ENCODE data around the gene CEMP1.
"Not testable (repeated sequence)": the region's sequence is repeated elsewhere in the genome, so short reads cannot be mapped to it uniquely, and the experiment has no call there.

Gene CEMP1

GRCh38 chr16:2531371-2531695 lies at the start of gene CEMP1:
CEMP1 (minus strand) TSS chr16:2531408; CDS start chr16:2531073, 335 bp downstream.
- DNase-seq (ENCODE audit: low spot score), result no peak

- not testable (repeated sequence) for DNase-seq (ENCODE audit: low spot score)
Measured at GRCh38 chr16:2580818-2581217, 49.6 kb upstream of the CEMP1 start.

GRCh38 chr16:2580143-2580542 lies 48.9 kb upstream of the CEMP1 start:
- not testable (repeated sequence) for DNase-seq (ENCODE audit: low spot score)

- DNase-seq (ENCODE audit: low spot score), result not testable (repeated sequence)
Measured at GRCh38 chr16:2578905-2579304, 47.7 kb upstream of the CEMP1 start.

GRCh38 chr16:2577044-2577443 lies 45.8 kb upstream of the CEMP1 start:
- DNase-seq (ENCODE audit: low spot score), result not testable (repeated sequence)

GRCh38 chr16:2575839-2576238 lies 44.6 kb upstream of the CEMP1 start:
- DNase-seq (ENCODE audit: low spot score), result not testable (repeated sequence)

- not testable (repeated sequence) for DNase-seq (ENCODE audit: low spot score)
Measured at GRCh38 chr16:2572704-2573103, 41.5 kb upstream of the CEMP1 start.

GRCh38 chr16:2568573-2568972 lies 37.4 kb upstream of the CEMP1 start:
- not testable (repeated sequence) for DNase-seq (ENCODE audit: low spot score)

- not testable (repeated sequence) for DNase-seq (ENCODE audit: low spot score)
Measured at GRCh38 chr16:2567506-2567905, 36.3 kb upstream of the CEMP1 start.

- DNase-seq (ENCODE audit: low spot score), result peak; percentile 68
Measured at GRCh38 chr16:2560798-2561133, 29.6 kb upstream of the CEMP1 start.

GRCh38 chr16:2560131-2560797 lies 29.1 kb upstream of the CEMP1 start:
- DNase-seq (ENCODE audit: low spot score), result not testable (repeated sequence)

- not testable (repeated sequence) for DNase-seq (ENCODE audit: low spot score)
Measured at GRCh38 chr16:2557150-2557549, 25.9 kb upstream of the CEMP1 start.

GRCh38 chr16:2554709-2555425 lies 23.7 kb upstream of the CEMP1 start:
- DNase-seq (ENCODE audit: low spot score), result not testable (repeated sequence)

GRCh38 chr16:2551420-2551889 lies 20.2 kb upstream of the CEMP1 start:
- not testable (repeated sequence) for DNase-seq (ENCODE audit: low spot score)

- not testable (repeated sequence) for DNase-seq (ENCODE audit: low spot score)
Measured at GRCh38 chr16:2550283-2550878, 19.2 kb upstream of the CEMP1 start.

- DNase-seq (ENCODE audit: low spot score), result not testable (repeated sequence)
Measured at GRCh38 chr16:2543771-2544170, 12.6 kb upstream of the CEMP1 start.

- DNase-seq (ENCODE audit: low spot score), result not testable (repeated sequence)
Measured at GRCh38 chr16:2541409-2541808, 10.2 kb upstream of the CEMP1 start.

GRCh38 chr16:2540912-2541311 lies 9.7 kb upstream of the CEMP1 start:
- not testable (repeated sequence) for DNase-seq (ENCODE audit: low spot score)

GRCh38 chr16:2539845-2540458 lies 8.7 kb upstream of the CEMP1 start:
- not testable (repeated sequence) for DNase-seq (ENCODE audit: low spot score)

GRCh38 chr16:2539192-2539844 lies 8.1 kb upstream of the CEMP1 start:
- DNase-seq (ENCODE audit: low spot score), result not testable (repeated sequence)

- peak; percentile 94 for DNase-seq (ENCODE audit: low spot score)
Measured at GRCh38 chr16:2537451-2538379, 6.5 kb upstream of the CEMP1 start, which contains the start of gene PDPK1. PDPK1 (plus strand) TSS chr16:2538021; CDS start chr16:2538113, 92 bp downstream.
